HEK293 (cell line): ENCODE data around the gene ST7.

Source experiments
- GLI2 ChIP-seq: fragments of 450-650 bp; formaldehyde crosslinking; IDR thresholded peaks from 2 replicates; pipeline ENCODE4; 2017; ENCODE audit warnings: missing biosample characterization, missing genetic modification characterization, low read depth, borderline replicate concordance
- RBAK ChIP-seq: fragments of 450-650 bp; formaldehyde crosslinking; IDR thresholded peaks from 2 replicates; pipeline ENCODE4 v1.5.1; 2016; ENCODE audit warnings: missing biosample characterization, missing genetic modification characterization
- TCF7L2 ChIP-seq: IDR thresholded peaks from 2 replicates; pipeline ENCODE4 v1.6.1; 2011; ENCODE audit warnings: low read depth, mild to moderate bottlenecking, inconsistent platforms, low read length, moderate library complexity, borderline replicate concordance
- YY2 ChIP-seq: fragments of 450-650 bp; formaldehyde crosslinking; IDR thresholded peaks from 2 replicates; pipeline ENCODE4 v1.5.1; 2016; ENCODE audit warnings: missing biosample characterization, missing genetic modification characterization
- ZFP37 ChIP-seq: fragments of 450-650 bp; formaldehyde crosslinking; IDR thresholded peaks from 2 replicates; pipeline ENCODE4 v1.5.1; 2016; ENCODE audit warnings: missing biosample characterization, missing genetic modification characterization
- ZIC2 ChIP-seq: fragments of 450-650 bp; formaldehyde crosslinking; IDR thresholded peaks from 2 replicates; pipeline ENCODE4 v1.5.1; 2016; ENCODE audit warnings: missing biosample characterization, missing genetic modification characterization
- ZNF10 ChIP-seq: fragments of 450-650 bp; formaldehyde crosslinking; IDR thresholded peaks from 2 replicates; pipeline ENCODE4 v1.5.1; 2017; ENCODE audit warnings: missing biosample characterization, missing genetic modification characterization
- ZNF133 ChIP-seq: fragments of 450-650 bp; formaldehyde crosslinking; IDR thresholded peaks from 2 replicates; pipeline ENCODE4 v1.5.1; 2016; ENCODE audit warnings: missing biosample characterization, missing genetic modification characterization
- ZNF146 ChIP-seq: fragments of 450-650 bp; formaldehyde crosslinking; IDR thresholded peaks from 2 replicates; pipeline ENCODE4 v1.5.1; 2016; ENCODE audit warnings: missing biosample characterization, missing genetic modification characterization
- ZNF184 ChIP-seq: fragments of 450-650 bp; IDR thresholded peaks from 2 replicates; pipeline ENCODE4 v1.5.1; 2018; ENCODE audit warnings: missing biosample characterization, mild to moderate bottlenecking, missing genetic modification characterization
- ZNF221 ChIP-seq: fragments of 450-650 bp; formaldehyde crosslinking; IDR thresholded peaks from 2 replicates; pipeline ENCODE4 v1.5.1; 2017; ENCODE audit warnings: missing biosample characterization, missing genetic modification characterization, borderline replicate concordance
- ZNF274 ChIP-seq, 2 experiments: fragments of 200-500 bp in 1 of 2; fragments of 450-650 bp in 1 of 2; sonication (Bioruptor generic) in 1 of 2; formaldehyde crosslinking in 1 of 2; IDR thresholded peaks; 2 replicates each; pipeline versions ENCODE4 v1.5.1 to v1.6.1; 2014 to 2016; ENCODE audit warnings: borderline replicate concordance in 1 of 2, inconsistent platforms in 1 of 2, low read length in 1 of 2, missing biosample characterization in 1 of 2, missing genetic modification characterization in 1 of 2
- ZNF324 ChIP-seq: fragments of 450-650 bp; formaldehyde crosslinking; IDR thresholded peaks from 2 replicates; pipeline ENCODE4 v1.5.1; 2016; ENCODE audit warnings: missing biosample characterization, missing genetic modification characterization
- ZNF366 ChIP-seq: fragments of 450-650 bp; formaldehyde crosslinking; conservative IDR thresholded peaks from 2 replicates; pipeline ENCODE4 v1.5.1; 2016; ENCODE audit warnings: missing biosample characterization, missing genetic modification characterization
- ZNF423 ChIP-seq: fragments of 450-650 bp; formaldehyde crosslinking; IDR thresholded peaks from 2 replicates; pipeline ENCODE4 v1.5.1; 2016; ENCODE audit warnings: missing biosample characterization, missing genetic modification characterization
- ZNF501 ChIP-seq: fragments of 450-650 bp; formaldehyde crosslinking; IDR thresholded peaks from 2 replicates; pipeline ENCODE4 v1.5.1; 2016; ENCODE audit warnings: missing biosample characterization, missing genetic modification characterization
- ZNF555 ChIP-seq: fragments of 450-650 bp; formaldehyde crosslinking; conservative IDR thresholded peaks from 2 replicates; pipeline ENCODE4 v1.5.1; 2017; ENCODE audit warnings: missing biosample characterization, mild to moderate bottlenecking, missing genetic modification characterization, inconsistent platforms
- ZNF558 ChIP-seq: fragments of 450-650 bp; formaldehyde crosslinking; IDR thresholded peaks from 2 replicates; pipeline ENCODE4 v1.5.1; 2016; ENCODE audit warnings: missing biosample characterization, missing genetic modification characterization
- ZNF561 ChIP-seq: fragments of 450-650 bp; IDR thresholded peaks from 2 replicates; pipeline ENCODE4 v1.5.1; 2018; ENCODE audit warnings: missing biosample characterization, missing genetic modification characterization, borderline replicate concordance
- ZNF600 ChIP-seq: fragments of 450-650 bp; formaldehyde crosslinking; IDR thresholded peaks from 2 replicates; pipeline ENCODE4 v1.5.1; 2016; ENCODE audit warnings: missing biosample characterization, missing genetic modification characterization
- ZNF707 ChIP-seq: fragments of 450-650 bp; formaldehyde crosslinking; IDR thresholded peaks from 2 replicates; pipeline ENCODE4 v1.5.1; 2016; ENCODE audit warnings: missing biosample characterization, missing genetic modification characterization
- TF ChIP-seq, protein P1 (sequence below): fragments of 450-650 bp; formaldehyde crosslinking; IDR thresholded peaks from 2 replicates; pipeline ENCODE4 v1.5.1; 2016; ENCODE audit warnings: missing biosample characterization, missing genetic modification characterization, low read depth
- TF ChIP-seq, protein P2 (sequence below): fragments of 450-650 bp; formaldehyde crosslinking; IDR thresholded peaks from 2 replicates; pipeline ENCODE4 v1.5.1; 2016; ENCODE audit warnings: missing biosample characterization, missing genetic modification characterization
- TF ChIP-seq, protein P3 (sequence below): fragments of 450-650 bp; formaldehyde crosslinking; IDR thresholded peaks from 2 replicates; pipeline ENCODE4 v1.5.1; 2016; ENCODE audit warnings: missing biosample characterization, missing genetic modification characterization
- TF ChIP-seq, protein P4 (sequence below): fragments of 450-650 bp; formaldehyde crosslinking; IDR thresholded peaks from 2 replicates; pipeline ENCODE4 v1.5.1; 2016; ENCODE audit warnings: missing biosample characterization, missing genetic modification characterization
- TF ChIP-seq, protein P5 (sequence below): fragments of 450-650 bp; formaldehyde crosslinking; IDR thresholded peaks from 2 replicates; pipeline ENCODE4 v1.5.1; 2016; ENCODE audit warnings: missing biosample characterization, missing genetic modification characterization
- TF ChIP-seq, protein P6 (sequence below): fragments of 450-650 bp; formaldehyde crosslinking; IDR thresholded peaks from 2 replicates; pipeline ENCODE4 v1.5.1; 2017; ENCODE audit warnings: missing biosample characterization, missing genetic modification characterization

Gene ST7

DNA sequence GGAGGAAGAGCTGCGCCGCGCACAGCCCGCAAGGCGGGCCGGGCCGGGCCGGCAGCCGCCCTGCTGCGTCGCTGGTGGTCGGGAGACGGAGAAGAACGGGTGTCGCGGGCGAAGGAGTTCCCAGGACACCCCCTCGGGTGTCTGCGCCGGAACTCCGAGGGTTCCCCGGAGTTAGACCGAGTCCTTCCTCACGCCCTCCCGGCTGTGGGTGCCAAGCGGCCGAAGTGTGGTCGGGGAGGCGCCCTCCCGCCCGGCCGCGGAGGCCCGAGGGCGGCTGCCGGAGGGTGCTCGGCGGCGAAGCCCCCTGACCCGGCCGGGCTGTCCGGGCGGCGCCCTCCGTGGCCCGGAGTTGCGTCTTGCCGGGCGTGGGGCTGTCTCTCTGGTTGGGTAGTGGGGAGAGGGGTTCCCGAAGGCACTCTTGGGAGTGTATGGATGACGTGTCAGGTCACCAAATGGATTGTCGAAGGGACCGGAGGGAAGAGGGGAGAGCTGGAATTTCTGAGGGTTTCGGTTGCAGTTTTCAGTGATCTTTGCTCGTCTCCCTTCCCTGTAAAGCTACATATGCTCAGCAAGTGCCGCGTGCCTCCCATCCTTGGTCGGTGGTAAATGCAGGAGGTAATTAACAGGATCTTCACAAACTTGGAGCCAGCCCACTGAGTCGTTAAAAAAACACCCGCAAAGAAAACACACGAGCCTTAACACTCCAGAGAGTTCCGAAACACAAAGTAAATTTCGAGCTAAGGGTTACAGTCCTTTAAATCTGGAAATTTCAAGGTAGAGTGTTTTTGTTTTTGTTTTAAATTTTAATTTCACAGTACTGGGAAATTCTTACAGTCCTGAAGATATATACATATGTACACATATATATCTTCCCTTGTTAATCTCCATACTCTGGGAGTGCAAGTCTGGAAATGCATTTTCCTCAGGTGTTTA lies 871 bp downstream of the ST7 start (continued):
- TF ChIP-seq ZIC2 (tag by site-specific recombination) = no peak
- TF ChIP-seq, protein P1, sequence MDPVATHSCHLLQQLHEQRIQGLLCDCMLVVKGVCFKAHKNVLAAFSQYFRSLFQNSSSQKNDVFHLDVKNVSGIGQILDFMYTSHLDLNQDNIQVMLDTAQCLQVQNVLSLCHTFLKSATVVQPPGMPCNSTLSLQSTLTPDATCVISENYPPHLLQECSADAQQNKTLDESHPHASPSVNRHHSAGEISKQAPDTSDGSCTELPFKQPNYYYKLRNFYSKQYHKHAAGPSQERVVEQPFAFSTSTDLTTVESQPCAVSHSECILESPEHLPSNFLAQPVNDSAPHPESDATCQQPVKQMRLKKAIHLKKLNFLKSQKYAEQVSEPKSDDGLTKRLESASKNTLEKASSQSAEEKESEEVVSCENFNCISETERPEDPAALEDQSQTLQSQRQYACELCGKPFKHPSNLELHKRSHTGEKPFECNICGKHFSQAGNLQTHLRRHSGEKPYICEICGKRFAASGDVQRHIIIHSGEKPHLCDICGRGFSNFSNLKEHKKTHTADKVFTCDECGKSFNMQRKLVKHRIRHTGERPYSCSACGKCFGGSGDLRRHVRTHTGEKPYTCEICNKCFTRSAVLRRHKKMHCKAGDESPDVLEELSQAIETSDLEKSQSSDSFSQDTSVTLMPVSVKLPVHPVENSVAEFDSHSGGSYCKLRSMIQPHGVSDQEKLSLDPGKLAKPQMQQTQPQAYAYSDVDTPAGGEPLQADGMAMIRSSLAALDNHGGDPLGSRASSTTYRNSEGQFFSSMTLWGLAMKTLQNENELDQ = no peak
- peak; percentile 69 for TF ChIP-seq ZNF366 (tag by site-specific recombination)
- TF ChIP-seq, protein P2, sequence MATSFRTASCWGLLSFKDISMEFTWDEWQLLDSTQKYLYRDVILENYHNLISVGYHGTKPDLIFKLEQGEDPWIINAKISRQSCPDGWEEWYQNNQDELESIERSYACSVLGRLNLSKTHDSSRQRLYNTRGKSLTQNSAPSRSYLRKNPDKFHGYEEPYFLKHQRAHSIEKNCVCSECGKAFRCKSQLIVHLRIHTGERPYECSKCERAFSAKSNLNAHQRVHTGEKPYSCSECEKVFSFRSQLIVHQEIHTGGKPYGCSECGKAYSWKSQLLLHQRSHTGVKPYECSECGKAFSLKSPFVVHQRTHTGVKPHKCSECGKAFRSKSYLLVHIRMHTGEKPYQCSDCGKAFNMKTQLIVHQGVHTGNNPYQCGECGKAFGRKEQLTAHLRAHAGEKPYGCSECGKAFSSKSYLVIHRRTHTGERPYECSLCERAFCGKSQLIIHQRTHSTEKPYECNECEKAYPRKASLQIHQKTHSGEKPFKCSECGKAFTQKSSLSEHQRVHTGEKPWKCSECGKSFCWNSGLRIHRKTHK (tag by site-specific recombination) = no peak
- no peak for TF ChIP-seq ZNF184 (tag by site-specific recombination)
- TF ChIP-seq ZNF707 = no peak
- TF ChIP-seq ZNF600 (tag by site-specific recombination) = peak; percentile 70
- no peak for TF ChIP-seq TCF7L2
- TF ChIP-seq ZNF324 (tag by site-specific recombination) = no peak
- no peak for TF ChIP-seq YY2 (tag by site-specific recombination)
- TF ChIP-seq, protein P3, sequence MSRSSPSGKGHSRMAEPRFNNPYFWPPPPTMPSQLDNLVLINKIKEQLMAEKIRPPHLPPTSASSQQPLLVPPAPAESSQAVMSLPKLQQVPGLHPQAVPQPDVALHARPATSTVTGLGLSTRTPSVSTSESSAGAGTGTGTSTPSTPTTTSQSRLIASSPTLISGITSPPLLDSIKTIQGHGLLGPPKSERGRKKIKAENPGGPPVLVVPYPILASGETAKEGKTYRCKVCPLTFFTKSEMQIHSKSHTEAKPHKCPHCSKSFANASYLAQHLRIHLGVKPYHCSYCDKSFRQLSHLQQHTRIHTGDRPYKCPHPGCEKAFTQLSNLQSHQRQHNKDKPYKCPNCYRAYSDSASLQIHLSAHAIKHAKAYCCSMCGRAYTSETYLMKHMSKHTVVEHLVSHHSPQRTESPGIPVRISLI (tag by site-specific recombination) = peak; percentile 67; the same call in 1 of the 2 replicates
- no peak for TF ChIP-seq ZNF133 (tag by site-specific recombination)
- no peak for TF ChIP-seq ZNF274 (IDR thresholded peaks at IDR 0.05; ENCODE audit: low read length)
- no peak for TF ChIP-seq ZNF274 (tag by site-specific recombination; IDR thresholded peaks at IDR 0.05; ENCODE audit: borderline replicate concordance)
- TF ChIP-seq ZNF501 = no peak
- no peak for TF ChIP-seq ZFP37 (tag by site-specific recombination)
- no peak for TF ChIP-seq ZNF555
- TF ChIP-seq ZNF423 (tag by site-specific recombination) = no peak
- TF ChIP-seq ZNF561 (tag by site-specific recombination) = 0 out of 2 replicates have a peak, but pooled peaks have one; percentile 68
- TF ChIP-seq GLI2 (tag by site-specific recombination) = no peak
- TF ChIP-seq, protein P4, sequence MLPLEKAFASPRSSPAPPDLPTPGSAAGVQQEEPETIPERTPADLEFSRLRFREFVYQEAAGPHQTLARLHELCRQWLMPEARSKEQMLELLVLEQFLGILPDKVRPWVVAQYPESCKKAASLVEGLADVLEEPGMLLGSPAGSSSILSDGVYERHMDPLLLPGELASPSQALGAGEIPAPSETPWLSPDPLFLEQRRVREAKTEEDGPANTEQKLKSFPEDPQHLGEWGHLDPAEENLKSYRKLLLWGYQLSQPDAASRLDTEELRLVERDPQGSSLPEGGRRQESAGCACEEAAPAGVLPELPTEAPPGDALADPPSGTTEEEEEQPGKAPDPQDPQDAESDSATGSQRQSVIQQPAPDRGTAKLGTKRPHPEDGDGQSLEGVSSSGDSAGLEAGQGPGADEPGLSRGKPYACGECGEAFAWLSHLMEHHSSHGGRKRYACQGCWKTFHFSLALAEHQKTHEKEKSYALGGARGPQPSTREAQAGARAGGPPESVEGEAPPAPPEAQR (tag by site-specific recombination) = no peak
- TF ChIP-seq, protein P5, sequence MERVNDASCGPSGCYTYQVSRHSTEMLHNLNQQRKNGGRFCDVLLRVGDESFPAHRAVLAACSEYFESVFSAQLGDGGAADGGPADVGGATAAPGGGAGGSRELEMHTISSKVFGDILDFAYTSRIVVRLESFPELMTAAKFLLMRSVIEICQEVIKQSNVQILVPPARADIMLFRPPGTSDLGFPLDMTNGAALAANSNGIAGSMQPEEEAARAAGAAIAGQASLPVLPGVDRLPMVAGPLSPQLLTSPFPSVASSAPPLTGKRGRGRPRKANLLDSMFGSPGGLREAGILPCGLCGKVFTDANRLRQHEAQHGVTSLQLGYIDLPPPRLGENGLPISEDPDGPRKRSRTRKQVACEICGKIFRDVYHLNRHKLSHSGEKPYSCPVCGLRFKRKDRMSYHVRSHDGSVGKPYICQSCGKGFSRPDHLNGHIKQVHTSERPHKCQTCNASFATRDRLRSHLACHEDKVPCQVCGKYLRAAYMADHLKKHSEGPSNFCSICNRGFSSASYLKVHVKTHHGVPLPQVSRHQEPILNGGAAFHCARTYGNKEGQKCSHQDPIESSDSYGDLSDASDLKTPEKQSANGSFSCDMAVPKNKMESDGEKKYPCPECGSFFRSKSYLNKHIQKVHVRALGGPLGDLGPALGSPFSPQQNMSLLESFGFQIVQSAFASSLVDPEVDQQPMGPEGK = peak; percentile 79; the same call in 1 of the 2 replicates
- no peak for TF ChIP-seq RBAK (tag by site-specific recombination)
- TF ChIP-seq, protein P6, sequence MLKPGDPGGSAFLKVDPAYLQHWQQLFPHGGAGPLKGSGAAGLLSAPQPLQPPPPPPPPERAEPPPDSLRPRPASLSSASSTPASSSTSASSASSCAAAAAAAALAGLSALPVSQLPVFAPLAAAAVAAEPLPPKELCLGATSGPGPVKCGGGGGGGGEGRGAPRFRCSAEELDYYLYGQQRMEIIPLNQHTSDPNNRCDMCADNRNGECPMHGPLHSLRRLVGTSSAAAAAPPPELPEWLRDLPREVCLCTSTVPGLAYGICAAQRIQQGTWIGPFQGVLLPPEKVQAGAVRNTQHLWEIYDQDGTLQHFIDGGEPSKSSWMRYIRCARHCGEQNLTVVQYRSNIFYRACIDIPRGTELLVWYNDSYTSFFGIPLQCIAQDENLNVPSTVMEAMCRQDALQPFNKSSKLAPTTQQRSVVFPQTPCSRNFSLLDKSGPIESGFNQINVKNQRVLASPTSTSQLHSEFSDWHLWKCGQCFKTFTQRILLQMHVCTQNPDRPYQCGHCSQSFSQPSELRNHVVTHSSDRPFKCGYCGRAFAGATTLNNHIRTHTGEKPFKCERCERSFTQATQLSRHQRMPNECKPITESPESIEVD = peak; percentile 21
- TF ChIP-seq ZNF558 (tag by site-specific recombination) = peak; percentile 72; the same call in 1 of the 2 replicates
- no peak for TF ChIP-seq ZNF10
- no peak for TF ChIP-seq ZNF221 (tag by site-specific recombination)
- TF ChIP-seq ZNF146 = no peak
